ENCODE measurements around the gene PHAX.
A peak's percentile ranks its signal among the peaks of the same experiment; 100 is the strongest.
"Not testable (repeated sequence)": the region's sequence is repeated elsewhere in the genome, so short reads cannot be mapped to it uniquely, and the experiment has no call there.

Gene PHAX

DNA sequence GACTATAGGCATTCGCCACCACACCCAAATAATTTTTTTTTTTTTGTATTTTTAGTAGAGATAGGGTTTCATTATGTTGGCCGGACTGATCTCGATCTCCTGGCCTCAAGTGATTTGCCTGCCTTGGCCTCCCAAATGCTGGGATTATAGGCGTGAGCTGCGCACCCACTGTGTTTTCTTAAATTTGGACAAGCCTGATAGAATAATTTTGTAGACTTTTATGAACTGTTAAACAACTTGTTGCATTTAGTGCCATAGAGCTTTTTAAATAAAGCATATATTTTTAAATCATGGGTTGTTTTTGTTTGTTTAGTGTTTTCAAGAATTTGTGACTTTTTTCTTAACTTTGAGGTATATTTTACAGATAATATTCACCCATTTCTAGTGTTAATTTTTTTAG, 4.8 kb downstream of the PHAX start:
- no peak for DNase-seq

GRCh38 chr5:126610160-126610559, 9.4 kb downstream of the PHAX start:
- no peak for DNase-seq

- no peak for DNase-seq
Measured at GRCh38 chr5:126610616-126611015, 9.9 kb downstream of the PHAX start.

DNA sequence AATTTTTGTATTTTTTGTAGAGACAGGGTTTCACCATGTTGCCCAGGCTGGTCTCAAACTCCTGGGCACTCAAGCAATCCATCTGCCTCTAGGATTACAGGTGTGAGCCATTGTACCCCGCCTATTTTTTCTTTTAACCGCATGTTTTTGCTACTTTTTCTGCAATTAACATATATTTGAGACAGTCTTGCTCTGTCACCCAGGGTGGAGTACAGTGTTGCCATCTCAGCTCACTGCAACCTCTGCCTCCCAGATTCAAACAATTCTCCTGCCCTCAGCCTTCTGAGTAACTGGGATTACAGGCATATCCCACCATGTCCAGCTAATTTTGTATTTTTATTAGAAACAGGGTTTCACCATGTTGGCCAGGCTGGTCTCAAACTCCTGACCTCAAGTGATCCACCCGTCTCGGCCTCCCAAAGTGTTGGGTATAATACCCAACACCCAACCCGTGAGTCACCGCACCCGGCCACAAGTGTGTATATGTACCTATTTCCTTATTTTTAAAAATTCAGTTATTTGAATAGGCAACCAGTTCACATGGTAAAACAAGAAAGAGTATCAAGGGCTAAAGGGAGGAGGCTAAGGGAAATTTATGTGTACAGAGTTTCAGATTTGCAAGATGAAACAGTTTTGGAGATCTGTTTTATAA, 13.3 kb downstream of the PHAX start:
- DNase-seq = no peak

DNA sequence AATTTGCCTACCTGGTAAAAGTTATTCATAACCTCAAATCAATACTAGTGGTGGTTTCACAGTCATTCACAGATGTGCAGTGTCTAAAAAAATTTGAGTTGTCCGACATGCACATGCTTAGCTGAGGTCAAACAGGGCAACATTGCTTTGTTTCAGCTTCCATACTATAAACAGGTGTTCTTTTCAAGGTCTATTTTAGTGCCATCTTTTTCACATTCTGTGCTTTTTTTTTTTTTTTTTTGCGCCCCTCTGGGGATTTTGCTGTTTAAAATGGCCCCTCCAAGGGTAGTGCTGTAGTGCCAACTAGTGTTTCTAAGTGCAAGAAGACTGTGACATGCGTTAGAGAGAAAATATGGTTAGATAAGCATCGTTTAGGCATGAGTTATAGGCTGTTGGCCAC, 14.5 kb downstream of the PHAX start:
- no peak for DNase-seq

DNA sequence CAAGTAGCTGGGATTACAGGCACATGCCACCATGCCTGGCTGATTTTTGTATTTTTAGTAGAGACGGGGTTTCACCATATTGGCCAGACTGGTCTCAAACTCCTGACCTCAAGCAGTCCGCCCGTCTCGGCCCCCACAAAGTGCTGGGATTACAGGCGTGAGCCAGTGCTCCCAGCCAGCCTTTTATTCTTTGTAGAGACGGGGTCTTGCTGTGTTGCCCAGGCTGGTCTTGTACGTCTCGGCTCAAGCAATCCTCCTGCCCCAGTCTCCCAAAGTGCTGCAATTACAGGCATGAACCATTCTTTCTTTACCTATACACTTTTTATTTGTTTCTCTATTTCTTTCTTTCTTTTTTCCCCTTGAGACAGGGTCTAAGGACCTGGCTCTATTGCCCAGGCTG, 16.9 kb downstream of the PHAX start:
- DNase-seq = not testable (repeated sequence)

DNA sequence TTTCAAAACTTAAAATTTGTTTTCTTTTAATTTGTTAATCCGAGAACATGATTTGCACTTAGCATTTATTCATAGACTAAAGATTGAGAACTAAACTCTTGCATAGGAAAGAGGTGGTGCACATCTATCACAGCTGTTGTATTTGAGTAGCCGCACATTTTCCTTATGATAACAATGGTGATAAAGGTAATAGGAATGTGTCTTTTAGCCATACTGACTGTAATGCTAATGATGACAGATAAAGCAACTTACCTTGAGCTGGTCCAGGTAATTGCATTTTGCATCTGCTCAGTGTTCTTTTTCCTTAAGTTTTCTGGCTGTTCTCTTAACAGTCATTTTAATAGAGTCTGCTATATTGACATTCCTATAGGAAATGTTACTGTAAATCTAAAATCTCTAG, 19.0 kb downstream of the PHAX start:
- no peak for DNase-seq

DNA sequence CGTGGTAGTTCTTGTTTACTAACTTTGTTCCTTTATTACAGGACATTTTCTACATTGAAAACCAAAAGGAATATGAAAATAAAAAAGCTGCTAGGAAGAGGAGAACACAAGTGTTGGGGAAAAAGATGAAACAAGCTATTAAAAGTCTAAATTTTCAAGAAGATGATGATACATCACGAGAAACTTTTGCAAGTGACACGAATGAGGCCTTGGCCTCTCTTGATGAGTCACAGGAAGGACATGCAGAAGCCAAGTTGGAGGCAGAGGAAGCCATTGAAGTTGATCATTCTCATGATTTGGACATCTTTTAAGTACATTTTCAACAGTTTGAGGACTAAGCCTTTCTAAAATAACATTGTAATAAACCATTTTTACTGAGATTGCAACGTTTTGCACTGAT, 23.8 kb downstream of the PHAX start:
- DNase-seq = no peak

- DNase-seq = no peak
Measured at GRCh38 chr5:126628102-126628501, 27.4 kb downstream of the PHAX start.

GRCh38 chr5:126631920-126632319, 31.2 kb downstream of the PHAX start:
- no peak for DNase-seq

DNA sequence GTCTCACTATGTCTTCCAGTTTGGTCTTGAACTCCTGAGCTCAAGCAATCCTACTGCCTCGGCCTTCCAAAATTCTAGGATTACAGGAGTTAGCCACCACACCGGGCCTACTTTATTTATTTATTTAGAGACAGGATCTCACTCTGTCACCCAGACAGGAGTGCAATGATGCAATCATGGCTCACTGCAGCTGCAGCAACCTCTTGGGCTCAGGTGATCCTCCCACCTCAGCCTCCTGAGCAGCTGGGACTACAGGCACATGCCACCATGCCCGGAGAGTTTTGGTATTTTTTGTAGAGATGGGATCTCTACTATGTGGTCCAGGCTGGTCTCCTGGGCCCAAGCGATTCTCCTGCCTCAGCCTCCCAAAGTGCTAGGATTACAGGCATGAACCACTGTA, 32.8 kb downstream of the PHAX start:
- DNase-seq = no peak

- DNase-seq = no peak
Measured at GRCh38 chr5:126635585-126635984, 34.8 kb downstream of the PHAX start.

DNA sequence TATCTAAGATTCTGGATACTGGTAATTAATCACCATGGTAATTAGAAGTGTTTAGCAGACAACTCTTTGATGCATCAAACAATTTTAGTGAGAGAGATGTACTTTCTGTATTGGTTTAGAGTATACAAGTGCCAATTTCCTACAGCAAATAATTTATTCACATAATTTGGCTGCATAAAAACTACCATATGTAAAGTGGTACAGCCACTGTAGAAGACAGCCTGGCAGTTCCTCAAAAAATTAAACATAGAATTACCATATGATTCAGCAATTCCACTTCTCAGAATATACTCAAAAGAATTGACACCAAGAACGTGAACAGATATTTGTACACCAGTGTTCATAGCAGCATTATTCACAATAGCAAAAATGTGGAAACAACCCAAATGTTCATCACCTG, 36.2 kb downstream of the PHAX start:
- no peak for DNase-seq

DNA sequence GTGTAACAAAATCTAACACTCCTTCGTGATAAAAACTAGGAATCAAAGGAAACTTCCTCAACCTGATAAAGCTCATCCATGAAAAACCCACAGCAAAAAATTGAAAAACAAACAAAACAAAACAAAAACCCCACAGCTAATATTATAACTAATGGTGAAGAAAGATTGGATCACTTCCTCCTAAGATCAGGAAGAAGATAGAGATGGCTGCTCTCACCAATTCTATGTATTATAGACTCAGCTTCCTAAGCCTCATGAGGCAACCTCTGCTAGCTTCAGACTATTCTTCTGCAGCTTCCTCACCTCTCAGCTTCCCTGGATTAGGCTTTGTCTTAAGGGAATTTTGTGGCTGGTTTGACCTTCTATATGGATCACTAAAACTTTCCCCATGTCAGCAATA, 40.1 kb downstream of the PHAX start:
- no peak for DNase-seq

GRCh38 chr5:126641387-126641786, 40.6 kb downstream of the PHAX start:
- no peak for DNase-seq

DNA sequence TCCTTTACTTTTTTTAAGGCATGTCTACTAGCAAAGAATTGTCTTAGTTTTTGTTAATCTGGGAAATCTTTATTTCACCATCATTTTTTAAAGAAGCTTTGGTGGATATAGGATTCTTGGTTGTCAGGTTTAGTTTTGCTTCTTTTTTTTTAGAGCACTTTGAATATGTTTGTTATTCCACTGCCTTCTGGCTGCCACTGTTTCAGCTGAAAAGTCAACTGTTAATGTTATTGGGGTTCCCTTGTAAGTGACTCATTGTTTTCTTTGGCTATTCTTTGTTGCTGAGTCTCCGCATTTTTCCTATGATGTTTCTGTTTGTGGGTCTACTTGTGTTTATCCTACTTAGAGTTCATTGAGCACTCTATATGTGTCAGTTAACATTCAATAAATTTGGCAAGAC, 44.4 kb downstream of the PHAX start:
- DNase-seq = no peak

- DNase-seq = no peak
Measured at GRCh38 chr5:126647071-126647470, 46.3 kb downstream of the PHAX start.

GRCh38 chr5:126648471-126648870, 47.7 kb downstream of the PHAX start:
- no peak for DNase-seq

DNA sequence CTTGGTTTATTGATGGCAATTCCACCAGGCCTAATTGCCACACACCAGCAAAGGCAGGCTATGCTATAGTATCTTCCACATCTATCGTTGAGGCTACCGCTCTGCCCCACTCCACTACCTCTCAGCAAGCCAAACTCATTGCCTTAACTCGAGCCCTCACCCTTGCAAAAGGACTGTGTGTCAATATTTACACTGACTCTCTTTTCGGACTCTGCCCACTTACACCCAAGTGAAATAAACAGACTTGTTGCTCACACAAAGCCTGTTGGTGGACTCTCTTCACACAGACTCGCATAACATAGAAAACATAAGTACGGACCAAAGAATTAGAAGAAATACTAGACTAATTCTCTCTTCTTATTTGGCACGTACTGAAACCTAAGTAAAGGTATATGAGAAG, 48.3 kb downstream of the PHAX start:
- DNase-seq = not testable (repeated sequence)

GRCh38 chr5:126649709-126650108, 49.0 kb downstream of the PHAX start:
- DNase-seq = not testable (repeated sequence)

DNA sequence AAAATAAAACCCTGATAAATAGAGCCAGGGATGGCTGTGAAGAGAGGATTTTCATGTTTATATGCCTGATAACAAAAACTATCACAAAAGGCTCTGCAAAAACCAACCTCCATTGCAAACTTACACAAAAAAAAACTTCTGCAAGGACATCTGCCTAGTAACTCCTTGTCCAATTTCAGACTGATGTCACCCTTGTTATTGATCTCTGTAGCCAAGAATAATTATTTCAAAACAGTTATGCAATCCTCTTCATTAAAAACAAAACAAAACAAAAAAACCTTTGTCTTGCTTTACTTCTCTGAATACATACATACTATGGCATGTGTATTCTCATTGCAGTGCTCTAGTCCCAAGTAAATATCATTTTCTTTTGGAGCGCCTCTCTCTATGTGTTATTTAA, 49.7 kb downstream of the PHAX start:
- DNase-seq = no peak

GRCh38 chr5:126651013-126651577, 50.3 kb downstream of the PHAX start:
- no peak for DNase-seq

GRCh38 chr5:126656401-126657007, 55.8 kb downstream of the PHAX start:
- DNase-seq = peak in 1 of 2 donors; percentile 39

- DNase-seq = no peak
Measured at GRCh38 chr5:126658561-126658960, 57.8 kb downstream of the PHAX start.
